ENCODE results near the gene IL1R1.

Gene IL1R1

DNA sequence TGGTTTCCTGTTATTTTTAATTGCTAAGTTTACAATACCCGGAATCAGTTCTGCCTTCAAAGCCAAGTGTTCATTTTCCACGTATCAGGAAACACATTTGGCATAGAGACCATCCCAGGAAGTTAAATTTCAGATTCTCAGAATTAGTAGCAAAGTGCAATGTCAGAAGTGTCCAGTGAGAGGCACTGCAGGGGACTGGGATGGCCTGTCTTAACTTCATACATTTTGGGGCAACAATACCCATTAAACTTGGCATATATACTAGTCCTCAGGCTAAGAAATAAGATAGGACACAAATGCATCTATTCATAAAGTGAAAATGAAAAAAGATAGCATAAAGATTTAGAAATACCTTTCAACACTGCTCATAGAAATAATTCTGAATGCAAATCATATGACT, 42.8 kb downstream of the IL1R1 start:
- intact Hi-C loops (cut with DNase I; ENCODE audit: low total_unique reads), result no loop called here
- Histone ChIP-seq H3K36me3 (no peaks in the 10 kb centered on the region), H3K9me3 (no peaks in the 10 kb centered on the region), H3K4me1 (peaks cover 0 to 14% (median 4%) of the 10 kb centered on the region in 4 donors), H3K27ac (no peak overlapping the region), H3K27me3 (peaks cover 0 to 6% of the 10 kb centered on the region in 2 donors), H3K4me3 (no peak overlapping the region)
- peak; percentile 31 to 35 for TF ChIP-seq CTCF (IDR thresholded peaks at IDR 0.05)
- DNase-seq, result no peak

GRCh38 chr2:102186791-102187495, 44.4 kb downstream of the IL1R1 start, which contains the start of gene IL1RL2:
IL1RL2 (plus strand) TSS chr2:102187023; CDS start chr2:102187868, 845 bp downstream.
- Histone ChIP-seq H3K4me3 (peak within 1 kb of the TSS; percentile 52 to 63), H3K4me1 (peaks cover 0 to 14% (median 4%) of the 10 kb centered on the region in 4 donors), H3K27me3 (peaks cover 0 to 6% of the 10 kb centered on the region in 2 donors), H3K36me3 (no peaks in the 10 kb centered on the region), H3K27ac (peak within 1 kb of the TSS; percentile 38 to 54), H3K9me3 (no peaks in the 10 kb centered on the region)
- intact Hi-C loops (cut with DNase I; ENCODE audit: low total_unique reads), result no loop called here
- no peak for DNase-seq
- no peak for TF ChIP-seq CTCF (IDR thresholded peaks at IDR 0.05)

GRCh38 chr2:102187496-102188150, 45.1 kb downstream of the IL1R1 start:
- intact Hi-C loops (cut with DNase I; ENCODE audit: low total_unique reads), result no loop called here
- peak; percentile 60 to 78 for DNase-seq

DNA sequence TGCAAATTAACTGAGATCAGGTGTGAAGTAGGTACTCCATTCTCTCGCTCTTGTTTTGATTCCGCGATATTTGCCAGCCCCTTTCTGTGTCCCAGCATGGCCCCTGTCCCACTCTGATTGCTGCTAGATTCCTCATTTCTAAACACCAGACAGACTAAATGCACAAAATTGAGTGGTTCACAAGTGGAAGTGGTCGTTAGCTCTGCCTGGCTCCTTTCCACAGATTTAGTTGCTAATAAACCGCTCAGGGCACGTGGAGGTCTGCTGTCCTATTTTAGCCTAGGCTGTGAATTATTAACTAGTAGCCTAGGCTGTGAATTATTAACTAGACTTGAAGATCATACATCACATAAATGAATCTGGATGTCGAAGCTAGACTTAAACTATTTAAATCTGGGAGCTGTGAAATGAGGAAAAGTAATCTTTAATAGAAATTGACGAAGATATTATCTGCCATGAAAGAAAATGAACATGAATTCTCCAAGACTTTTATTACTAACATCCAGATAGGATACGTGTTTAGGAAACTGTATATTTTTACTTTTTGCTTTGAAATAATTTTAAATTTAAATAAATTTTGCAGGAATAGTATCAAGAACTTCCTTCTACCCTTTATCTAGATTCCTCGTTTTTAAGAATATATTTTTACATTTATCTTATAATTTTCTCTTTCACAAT, 48.0 kb downstream of the IL1R1 start:
- H3K36me3 ChIP-seq, result no peaks in the 10 kb centered on the region
- no peak for TF ChIP-seq CTCF (IDR thresholded peaks at IDR 0.05)
- no peaks in the 10 kb centered on the region for H3K9me3 ChIP-seq
- H3K4me3 ChIP-seq, result no peak overlapping the region
- peaks cover 0 to 6% of the 10 kb centered on the region in 2 donors for H3K27me3 ChIP-seq
- no peak overlapping the region for H3K27ac ChIP-seq
- peaks cover 0 to 14% (median 4%) of the 10 kb centered on the region in 4 donors for H3K4me1 ChIP-seq
- no peak for DNase-seq
- intact Hi-C loops (cut with DNase I; ENCODE audit: low total_unique reads), result no loop called here

More at GRCh38 chr2:102187496-102188150, 45.1 kb downstream of the IL1R1 start:
- H3K27ac ChIP-seq, result peak overlapping the region; percentile 38 to 54
- H3K9me3 ChIP-seq, result no peaks in the 10 kb centered on the region
- H3K36me3 ChIP-seq, result no peaks in the 10 kb centered on the region
- peaks cover 0 to 6% of the 10 kb centered on the region in 2 donors for H3K27me3 ChIP-seq
- peaks cover 0 to 14% (median 4%) of the 10 kb centered on the region in 4 donors for H3K4me1 ChIP-seq
- peak; percentile 44 to 45 for TF ChIP-seq CTCF (IDR thresholded peaks at IDR 0.05)
- H3K4me3 ChIP-seq, result peak overlapping the region; percentile 52 to 63

DNA sequence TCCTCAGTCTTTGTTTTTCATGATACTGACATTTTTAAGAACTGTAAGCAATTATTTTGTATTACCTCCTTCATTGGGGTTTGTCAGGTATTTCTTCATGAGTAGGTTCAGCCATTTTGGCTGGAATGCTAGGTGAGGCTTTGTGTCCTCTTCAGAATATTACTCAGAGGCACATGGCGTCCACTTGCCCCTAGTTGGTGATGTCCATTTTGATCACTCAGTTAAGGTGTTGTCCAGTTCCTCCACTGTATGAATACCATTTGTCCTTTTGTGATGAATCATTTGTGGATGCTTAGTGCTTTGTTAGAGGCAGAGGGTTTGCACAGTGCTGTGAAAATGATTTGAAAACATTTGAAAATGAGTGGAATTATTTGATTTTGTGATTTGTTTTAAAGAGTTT, 49.0 kb downstream of the IL1R1 start:
- no peaks in the 10 kb centered on the region for H3K9me3 ChIP-seq
- no peak overlapping the region for H3K27ac ChIP-seq
- intact Hi-C loops (cut with DNase I; ENCODE audit: low total_unique reads), result no loop called here
- H3K4me1 ChIP-seq, result peaks cover 0 to 14% (median 4%) of the 10 kb centered on the region in 4 donors
- peaks cover 0 to 6% of the 10 kb centered on the region in 2 donors for H3K27me3 ChIP-seq
- H3K4me3 ChIP-seq, result no peak overlapping the region
- DNase-seq, result no peak
- H3K36me3 ChIP-seq, result no peaks in the 10 kb centered on the region
- TF ChIP-seq CTCF (IDR thresholded peaks at IDR 0.05), result no peak
